Suppressor macrophage (primary cell): ENCODE results near the gene ENPP1.

ENCODE experiments used
- DNase-seq, 4 experiments: peaks; one replicate each; pipeline ENCODE4 v3.0.0-alpha.2; 2020 to 2022

ENPP1 gene

DNA sequence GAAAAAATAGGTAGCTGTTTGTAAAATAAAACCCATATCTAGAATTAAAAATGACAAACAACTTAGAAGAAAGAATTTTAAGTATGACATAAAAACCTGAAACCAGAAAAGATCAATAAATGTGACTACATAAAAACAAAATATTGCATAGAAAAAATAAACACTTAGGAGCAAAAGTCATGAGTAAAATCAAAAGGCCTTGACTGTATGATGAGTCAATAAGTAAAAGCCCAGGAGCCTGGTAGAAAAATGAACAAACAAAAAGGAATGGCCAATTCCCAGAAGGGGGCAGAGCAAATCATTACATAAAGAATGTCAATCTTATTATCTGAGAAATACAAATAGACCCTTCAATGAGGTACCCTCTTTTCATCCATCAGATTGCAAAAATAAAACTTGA is 20.7 kb upstream of the ENPP1 start:
- no peak for DNase-seq

DNA sequence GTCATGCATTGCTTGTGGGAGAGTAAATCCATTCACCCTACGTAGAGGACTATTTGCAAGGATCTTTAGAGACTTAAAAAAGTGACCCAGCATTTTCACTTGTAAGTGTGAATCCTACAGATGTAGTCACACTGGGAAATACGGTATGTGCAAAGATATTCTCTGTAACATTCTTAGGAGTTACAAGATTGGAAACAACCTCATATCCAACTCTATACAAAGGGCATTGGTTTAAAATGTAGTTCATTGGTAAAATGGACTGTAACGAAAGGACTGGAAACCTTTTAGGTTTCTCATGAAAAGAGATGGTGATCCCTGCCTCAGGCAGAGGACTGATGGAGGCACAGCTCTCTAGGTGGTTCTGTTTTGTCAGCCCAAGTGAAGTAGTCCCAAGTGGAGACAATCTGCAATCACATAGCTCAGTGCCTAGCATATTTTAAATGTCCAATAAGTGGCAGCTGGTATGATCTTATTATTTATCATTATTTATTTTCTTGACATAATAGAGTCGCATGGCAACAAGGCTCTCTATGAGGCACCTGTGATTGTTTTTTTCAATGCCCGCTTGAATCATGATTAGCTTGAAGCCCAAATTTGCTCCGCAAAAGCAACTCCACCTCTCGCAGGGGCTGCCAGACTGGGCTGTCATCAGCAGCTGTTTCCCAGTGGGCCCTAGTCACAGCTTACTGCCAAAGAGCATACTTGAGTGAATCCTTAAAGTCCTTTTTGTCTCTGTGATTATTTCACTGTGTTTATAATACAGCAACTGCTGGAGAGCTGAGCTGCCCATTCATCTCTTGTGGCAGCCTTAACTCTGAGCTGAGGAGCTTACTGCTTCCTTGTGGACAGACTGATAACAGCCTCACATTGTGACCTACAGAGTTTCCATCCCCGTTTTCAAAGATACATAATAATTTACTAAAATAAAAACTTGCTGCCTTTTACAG is 19.8 kb upstream of the ENPP1 start:
- no peak for DNase-seq

DNA sequence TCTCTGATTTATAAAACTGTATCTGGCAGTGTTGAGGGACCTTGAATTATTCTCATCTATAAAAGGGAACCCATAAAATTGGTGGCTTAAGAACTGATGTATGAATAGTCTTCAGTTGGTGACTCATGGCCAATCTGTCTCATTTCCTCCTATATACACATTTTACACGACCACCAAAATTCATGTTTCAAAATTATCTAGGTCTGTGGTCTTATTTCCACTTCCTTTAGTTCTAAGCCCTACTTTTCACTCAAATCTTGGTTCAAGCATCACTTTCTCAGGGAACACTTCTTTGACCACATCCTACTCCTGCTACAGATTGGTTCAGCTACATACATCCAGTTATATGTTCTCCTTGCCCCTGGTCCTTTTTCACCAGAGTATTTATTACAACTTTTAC is 18.6 kb upstream of the ENPP1 start:
- no peak for DNase-seq

DNA sequence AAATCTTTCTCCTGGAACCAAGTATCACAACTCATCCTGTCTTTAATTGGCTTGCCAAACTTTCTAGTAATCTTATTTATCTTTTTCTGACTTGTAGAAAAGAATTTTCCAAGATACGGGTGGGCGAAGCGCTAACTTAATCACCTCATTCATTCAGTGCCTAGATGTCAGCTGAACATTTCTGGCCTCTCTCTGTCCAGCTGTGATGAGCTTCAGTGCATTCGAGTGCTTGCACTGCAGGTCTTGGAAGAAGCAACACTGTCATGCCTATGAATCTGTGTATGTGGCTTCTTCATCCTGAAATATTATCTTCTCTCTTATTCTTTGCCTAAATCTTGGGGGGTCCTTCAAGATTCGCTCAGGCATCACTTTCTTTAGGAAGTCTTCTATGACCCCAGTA is 16.3 kb upstream of the ENPP1 start:
- DNase-seq = no peak

DNA sequence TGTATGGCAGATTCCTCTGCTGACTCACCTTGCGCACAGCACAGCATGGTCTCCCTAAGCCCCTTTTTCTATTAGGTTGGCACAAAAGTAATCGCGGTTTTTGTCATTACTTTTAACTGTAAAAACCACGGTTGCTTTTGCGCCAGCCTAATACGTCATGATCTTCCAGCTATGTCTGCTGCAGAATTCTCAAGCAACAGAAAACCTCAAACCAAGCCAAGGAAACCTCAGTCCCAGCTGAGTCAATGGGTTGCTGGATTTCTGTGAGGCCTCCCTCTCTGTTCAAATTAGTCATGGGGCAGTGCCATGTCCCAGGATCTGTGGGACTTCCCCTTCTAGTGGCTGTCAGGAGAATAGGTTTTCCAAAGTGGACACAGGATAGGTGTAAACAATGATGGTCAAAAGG is 15.7 kb upstream of the ENPP1 start:
- DNase-seq = no peak

DNA sequence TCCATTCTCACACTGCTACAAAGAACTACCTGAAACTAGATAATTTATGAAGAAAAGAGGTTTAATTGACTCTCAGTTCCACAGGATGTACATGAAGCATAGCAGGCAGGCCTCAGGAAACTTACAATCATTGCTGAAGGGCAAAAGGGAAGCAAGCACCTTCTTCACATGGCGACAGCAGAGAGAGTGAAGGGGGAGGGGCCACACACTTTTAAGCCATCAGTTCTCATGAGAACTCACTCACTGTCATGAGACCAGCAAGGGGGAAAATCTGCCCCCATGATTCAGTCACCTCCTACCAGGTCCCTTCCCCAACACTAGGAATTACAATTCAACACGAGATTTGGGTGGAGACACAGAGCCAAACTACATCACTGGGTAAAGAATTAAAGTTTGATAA is 12.5 kb upstream of the ENPP1 start:
- no peak for DNase-seq

DNA sequence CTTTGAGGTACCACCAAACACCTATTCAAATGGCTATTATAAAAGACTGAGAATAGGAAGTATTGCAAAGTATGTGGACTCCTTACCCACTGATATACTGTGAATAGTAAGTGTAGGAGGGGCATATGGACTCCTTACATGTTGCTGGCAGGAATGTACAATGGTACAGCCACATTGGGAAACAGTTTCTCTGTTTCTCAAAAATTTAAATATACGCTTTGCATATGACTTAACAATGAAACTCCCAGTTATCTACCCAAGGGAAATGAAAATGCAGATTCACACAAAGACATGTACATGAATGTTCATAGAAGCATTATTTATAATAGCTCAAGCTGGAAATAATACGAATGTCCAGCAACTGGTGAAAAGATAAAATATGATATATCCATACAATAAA is 5.5 kb upstream of the ENPP1 start:
- no peak for DNase-seq

DNA sequence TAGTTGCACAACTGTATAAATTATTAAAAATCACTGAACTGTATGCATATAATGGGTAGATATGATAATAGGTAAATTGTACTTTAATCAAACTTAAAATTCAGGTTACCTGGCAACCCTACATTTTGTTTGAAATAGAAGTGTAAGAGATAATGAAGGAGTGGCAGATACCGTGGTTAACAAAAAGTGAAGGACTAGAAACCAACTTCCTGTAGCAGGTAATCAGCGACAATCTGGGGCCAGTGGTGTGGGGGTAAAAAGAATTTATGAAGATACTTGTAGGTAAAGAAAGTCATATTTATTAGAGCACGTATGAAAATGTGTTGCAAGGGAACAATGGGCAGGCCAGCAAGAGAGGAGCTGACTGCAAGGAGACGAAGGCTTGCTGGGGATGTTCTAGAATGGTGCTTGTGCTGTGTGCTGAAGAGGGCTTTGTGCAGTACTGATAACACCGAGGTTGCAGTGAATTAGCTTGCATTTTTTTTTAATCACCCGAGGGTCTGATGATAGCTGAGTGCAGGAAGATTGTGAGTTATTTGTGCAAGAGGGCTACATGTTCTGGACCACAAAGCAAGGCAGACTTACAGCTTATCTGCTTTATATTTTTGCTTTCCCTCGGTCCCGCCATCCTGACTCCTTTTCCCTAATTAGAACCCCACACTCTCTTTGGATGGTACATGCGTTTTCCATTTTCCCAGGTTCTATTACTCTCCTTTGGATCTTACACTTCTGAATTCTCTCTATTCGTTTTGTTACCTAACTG is 4.6 kb upstream of the ENPP1 start:
- DNase-seq = no peak

DNA sequence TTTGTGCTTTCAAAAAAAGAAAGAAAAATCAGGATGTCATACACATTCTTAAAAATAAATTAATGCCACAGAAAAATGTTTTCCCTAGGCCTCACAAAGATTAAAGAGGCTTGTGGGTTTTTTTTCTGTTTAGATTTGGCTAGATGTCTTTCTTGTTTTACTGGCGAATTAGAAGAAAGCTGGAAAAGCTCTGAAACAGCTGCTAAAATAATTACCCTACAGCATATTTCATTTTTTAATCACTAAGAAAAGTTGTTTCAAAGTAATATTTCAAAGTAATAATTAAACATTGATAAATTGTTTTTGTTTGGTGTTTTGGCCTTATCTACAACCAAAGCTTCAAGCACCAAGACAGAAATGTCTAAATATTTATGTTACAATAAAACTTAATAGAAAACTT is 3.7 kb upstream of the ENPP1 start:
- DNase-seq = no peak

DNA sequence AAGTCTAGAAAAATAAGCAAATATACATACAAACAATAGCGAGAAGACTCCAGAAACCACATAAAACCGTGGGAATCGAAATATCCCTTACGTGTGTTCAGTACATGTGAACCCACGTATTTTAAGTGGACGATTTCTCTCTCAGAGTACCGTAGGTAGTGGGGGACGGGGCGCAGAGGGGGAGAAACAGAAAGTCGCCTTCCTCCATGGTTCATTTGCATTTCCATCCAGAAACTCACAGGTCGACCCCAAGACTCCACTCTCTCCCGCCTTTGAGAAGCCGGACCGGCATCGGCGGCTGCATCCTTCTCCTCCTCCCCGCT is 538 bp upstream of the ENPP1 start:
- DNase-seq = no peak

DNA sequence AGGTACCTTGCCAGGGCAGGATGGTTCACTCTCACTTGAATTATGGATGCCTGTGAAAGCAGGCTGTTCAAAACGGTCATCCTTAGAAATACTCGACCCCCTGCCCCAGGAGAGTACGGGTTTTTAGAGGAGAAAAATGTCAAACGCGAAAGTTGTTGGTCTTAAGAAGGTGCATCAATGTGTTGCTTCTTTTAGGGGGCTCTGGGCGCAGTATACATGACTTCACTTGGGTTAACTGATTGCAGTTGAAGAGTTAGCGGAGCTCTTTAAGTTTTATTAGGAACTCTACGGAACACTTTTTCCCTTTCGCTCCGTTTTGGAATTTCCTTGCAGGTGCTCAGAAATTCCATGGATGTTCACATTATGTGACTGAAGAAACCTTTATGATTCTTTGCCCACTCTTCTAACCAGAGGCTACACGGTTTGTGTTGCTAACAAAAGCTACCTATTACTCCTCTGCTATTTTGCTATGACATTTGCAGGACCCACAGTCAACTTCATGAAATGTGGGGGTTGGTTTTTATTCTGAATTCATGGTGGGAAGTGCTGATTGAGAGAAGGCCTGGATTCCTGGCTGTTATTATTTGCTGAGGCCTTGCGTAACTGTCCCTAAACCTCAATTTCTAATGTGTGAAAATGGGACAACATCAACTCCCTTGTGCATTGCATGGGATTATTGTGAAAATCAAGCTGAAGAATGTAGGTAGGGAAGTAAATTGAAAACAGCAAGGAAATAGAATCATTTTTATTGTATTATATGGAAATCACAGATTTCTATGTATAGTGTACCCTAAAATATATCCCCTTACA is 845 bp downstream of the ENPP1 start:
- DNase-seq = no peak

DNA sequence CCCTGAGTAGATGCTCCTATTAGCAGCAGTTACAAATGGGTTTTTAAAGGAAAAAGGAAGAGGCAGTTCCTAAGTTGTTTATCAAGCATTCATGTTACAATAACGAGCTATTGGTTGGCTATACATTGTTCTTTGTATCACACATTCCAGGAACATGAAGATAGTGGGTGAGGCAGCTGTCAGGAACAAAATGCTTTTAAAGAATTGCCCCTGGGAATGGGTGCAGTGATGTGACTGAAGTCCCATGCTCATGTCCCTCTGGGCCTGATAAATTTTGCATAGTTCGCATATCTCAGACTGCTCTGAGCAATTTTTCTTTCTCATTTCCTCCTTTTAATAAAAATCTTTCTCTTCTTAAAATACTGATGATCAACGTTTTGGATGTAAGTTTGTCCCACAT is 3.7 kb downstream of the ENPP1 start:
- DNase-seq = no peak

DNA sequence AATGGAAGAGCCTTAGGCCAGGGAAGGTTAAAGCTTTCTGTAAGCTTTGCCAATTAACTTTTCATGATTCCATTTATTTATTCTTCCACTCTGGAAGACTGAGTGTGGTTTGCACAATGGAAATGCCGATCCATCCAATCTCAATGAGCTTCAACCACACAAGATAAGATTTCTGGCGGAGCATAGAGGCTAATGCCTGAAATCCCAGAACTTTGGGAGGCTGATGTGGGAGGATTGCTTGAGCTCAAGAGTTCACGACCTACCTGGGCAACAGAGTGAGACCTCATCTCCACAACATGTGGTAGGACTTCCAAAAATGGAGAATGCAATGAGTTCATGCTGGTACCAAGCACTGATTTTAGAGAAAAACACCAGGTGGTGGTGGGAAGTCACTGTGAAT is 6.2 kb downstream of the ENPP1 start:
- DNase-seq = no peak

DNA sequence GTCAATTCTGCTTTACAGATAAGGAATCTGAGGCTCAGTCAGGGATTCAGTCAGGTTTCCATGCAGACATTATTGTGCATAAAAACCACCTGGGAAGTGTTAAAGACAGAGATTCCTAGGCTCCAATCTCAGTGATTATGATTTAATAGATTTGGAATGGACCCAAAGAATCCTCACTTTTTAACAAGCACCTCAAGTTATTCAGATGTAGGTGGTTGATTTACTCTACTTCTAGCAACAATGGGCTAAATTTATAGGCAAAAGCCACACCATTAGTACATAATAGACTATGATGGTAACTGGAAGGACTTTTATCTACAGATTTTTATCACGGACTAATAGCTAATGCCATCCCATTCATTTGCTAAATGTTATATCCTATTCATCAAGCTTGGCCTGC is 9.0 kb downstream of the ENPP1 start:
- no peak for DNase-seq

DNA sequence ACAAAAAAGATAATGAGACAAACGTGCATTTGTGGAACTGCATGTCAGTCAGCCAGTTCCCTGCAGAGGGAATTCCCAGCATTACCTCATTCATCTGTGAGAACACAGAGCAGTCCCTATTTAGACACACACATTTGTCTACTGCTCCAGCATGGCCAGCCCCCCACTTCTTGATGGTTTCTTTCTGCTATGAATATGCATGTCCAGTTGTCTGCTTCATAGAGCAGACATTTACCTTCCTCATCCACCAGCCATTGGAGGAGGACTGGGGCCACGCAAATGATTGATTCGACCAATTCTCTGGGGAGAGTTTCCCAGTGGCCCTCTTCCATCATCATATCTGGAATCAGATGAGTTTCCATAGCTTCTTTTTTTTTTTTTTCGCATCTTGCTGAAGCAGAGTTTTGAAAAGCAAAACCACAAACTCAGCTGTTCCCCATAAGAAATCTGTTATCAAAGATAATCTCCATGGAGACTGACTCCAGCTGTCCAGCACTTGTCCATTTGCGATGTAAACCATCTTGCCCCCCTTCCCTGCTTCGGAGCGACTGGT is 11.8 kb downstream of the ENPP1 start:
- peak in 1 of 4 experiments; percentile 1 for DNase-seq

DNA sequence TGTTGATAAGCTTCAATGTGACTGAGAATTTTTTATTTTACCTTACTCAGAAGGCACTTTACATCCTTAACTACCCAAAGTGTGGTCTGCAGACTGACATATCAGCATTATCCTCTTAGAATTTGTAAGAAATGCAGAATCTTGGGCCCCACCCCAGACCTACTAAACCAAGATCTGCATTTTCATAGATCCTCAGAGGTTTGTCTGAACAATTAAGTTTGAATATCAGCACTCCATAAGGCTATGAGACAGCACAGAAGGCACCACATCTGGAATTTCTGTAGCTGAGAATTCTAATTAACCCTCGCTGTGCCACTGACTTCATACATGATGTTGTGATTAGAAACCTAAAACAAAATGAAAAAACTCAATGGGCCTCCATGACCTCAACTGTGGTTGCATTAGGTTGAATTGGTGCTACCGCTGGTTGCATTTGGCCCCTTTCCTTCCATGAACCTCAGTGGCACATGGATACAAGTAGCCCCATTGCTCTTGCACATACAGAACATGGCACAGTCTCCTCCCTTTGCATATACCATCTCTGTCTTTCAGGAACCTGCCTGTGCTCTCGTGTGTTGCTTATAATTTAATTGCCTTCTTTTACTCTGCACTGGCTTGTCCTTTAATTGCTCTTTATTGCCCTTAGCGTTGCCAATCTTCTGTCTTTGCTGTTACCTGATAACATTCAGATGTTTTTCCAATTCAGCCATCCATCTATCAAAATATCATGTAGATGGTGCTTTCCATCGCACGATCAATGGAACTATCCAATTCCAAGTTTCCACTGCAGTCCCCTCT is 13.4 kb downstream of the ENPP1 start:
- no peak for DNase-seq

DNA sequence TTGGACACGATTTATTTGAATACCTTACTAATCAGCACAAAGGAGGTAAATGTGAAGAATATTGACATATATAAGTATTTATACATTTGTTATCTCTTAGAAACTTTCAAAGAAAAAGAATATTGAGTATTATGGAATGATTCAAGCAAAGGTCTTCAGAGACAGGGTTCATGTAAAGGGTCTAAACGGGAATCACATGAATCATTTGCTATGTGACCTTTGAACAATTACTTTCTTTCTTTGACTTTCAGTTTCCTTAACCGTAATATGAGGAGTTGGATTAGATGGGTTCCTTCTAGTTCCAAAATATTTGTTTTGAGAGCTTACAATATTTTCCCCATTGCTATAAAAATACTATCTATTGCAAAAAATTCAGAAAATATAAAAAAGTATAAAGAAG is 14.3 kb downstream of the ENPP1 start:
- no peak for DNase-seq

DNA sequence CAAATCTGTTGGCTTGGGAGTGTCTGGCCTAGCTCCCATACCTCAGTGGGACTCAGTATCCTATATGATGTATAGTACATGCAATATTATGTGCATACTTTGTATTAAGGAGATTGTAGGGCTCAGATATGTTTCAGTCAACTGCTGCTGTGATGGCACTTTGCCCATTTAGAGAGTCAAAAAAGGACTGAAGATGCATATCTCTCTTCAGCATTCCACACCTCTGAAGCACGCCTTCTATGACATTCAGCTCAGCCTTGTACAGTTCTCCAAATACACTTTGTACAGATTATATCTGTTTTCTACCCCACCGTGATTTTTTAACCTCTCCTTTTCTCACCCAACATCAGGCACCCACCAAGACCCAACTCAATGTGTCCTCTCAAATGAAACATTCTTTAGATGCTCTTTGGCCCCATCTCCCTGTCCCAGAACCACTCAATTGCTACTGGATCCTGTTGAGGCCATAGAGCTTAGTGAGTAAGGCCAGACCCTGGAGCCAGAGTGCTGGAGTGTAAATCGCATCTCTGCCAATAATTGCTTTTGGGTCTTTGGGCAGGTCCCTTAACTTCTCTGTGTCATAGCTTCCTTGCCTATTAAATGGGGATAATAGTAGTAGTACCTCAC is 15.6 kb downstream of the ENPP1 start:
- DNase-seq = no peak

DNA sequence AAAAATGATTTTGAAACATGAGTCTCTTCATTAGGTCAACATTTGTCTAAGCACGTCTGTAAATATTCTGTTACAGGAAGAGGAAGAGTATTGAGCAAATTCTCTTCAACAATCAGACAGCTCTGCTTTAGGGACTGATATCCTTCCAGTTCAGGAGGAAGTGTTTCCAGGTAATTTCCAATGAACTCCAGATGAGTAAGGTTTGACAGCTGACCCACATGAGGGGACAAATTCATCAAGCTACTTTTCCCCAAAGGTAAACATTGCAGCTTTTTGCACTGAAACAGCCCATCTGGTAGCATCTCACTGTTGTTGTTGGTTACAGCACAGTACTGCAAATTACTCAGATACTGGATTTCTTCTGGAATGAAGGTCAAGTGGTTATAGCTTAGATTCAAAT is 18.1 kb downstream of the ENPP1 start:
- no peak for DNase-seq

DNA sequence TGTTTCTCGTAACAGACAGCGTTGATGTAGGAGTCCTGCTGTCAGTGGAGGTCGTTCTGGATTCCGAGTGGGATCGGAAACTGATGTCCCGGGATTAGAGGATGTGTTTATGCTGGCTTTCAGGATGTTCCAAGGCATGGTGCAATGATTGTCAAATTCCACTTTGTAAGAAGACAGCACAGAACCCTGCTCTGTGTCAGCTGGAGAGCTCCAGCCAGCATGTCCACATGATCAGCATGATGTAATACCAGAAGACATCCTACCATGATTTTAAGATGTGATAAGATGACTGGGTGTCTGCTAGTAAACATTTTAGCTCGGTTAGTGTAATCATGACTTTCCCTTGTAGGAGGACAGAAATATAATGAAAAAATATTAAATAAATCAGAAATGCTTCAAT is 20.3 kb downstream of the ENPP1 start:
- no peak for DNase-seq

DNA sequence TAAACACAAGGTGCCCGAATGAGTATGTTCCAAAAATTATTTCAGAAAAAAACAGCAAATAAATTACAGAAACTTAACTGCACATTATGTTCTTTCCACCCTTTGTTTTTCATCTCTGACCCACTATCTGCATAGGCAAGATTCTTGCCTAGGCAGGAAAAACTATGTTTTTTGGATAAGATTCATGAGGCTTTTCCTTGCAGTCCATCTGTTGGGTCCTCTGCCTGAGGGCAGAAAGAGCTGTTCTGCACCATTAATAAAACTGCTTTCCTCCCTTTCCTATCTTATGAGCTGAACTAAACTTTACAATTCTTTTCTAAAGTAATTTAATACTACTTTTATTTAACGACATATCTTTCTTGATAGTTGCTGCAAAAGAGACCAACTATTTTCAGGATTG is 21.1 kb downstream of the ENPP1 start:
- no peak for DNase-seq

DNA sequence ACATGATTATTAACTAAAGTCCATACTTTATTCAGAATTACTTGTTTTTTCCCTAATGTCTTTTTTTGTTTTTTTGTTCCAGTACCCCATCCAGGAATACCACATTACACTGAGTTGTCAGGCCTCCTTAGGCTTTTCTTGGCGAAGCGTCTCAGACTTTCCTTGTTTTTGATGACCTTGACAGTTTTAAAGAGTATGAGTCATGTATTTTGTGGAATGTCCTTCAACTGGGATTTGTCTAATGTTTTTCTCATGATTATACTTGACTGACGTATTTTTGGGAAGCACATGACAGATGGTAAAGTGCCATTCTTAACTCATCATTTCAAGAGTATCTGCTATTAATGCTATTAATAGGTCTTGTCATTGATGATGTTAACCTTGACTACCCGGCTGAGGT is 23.6 kb downstream of the ENPP1 start:
- DNase-seq = no peak
